IPS-18a (cell line): ENCODE measurements around the gene KCNJ4.
"Not testable (repeated sequence)": the region's sequence is repeated elsewhere in the genome, so short reads cannot be mapped to it uniquely, and the experiment has no call there.

Source experiments
- H3K27ac ChIP-seq: one replicate; pipeline ENCODE4 v1.5.1; 2013; ENCODE audit warnings: low read length
- H3K27me3 ChIP-seq: one replicate; pipeline ENCODE4 v1.6.1; 2013; ENCODE audit warnings: mild to moderate bottlenecking, low read length; ENCODE audit not compliant: control insufficient read depth, insufficient read depth
- H3K36me3 ChIP-seq: one replicate; pipeline ENCODE4 v1.6.1; 2013; ENCODE audit warnings: low read depth, low read length; ENCODE audit not compliant: control insufficient read depth
- H3K4me1 ChIP-seq: one replicate; pipeline ENCODE4 v1.6.1; 2013; ENCODE audit warnings: low read depth, low read length; ENCODE audit not compliant: control insufficient read depth
- H3K4me3 ChIP-seq: one replicate; pipeline ENCODE4 v1.5.1; 2013; ENCODE audit warnings: low read length
- H3K9ac ChIP-seq: one replicate; pipeline ENCODE4 v1.6.1; 2013; ENCODE audit warnings: mild to moderate bottlenecking, low read length, moderate library complexity
- H3K9me3 ChIP-seq: one replicate; pipeline ENCODE4 v1.6.1; 2013; ENCODE audit warnings: low read depth, low read length; ENCODE audit not compliant: control insufficient read depth

Gene KCNJ4

GRCh38 chr22:38487946-38488345 is 32.9 kb upstream of the KCNJ4 start:
- Histone ChIP-seq H3K9ac (no peak overlapping the region), H3K4me1 (peaks cover 5% of the 10 kb centered on the region), H3K27me3 (no peaks in the 10 kb centered on the region), H3K4me3 (no peak overlapping the region), H3K9me3 (no peaks in the 10 kb centered on the region), H3K27ac (no peak overlapping the region), H3K36me3 (peaks cover 99% of the 10 kb centered on the region)

- Histone ChIP-seq H3K36me3 (peaks cover 98% of the 10 kb centered on the region), H3K27ac (no peak overlapping the region), H3K9ac (no peak overlapping the region), H3K4me1 (peaks cover 5% of the 10 kb centered on the region), H3K4me3 (no peak overlapping the region), H3K27me3 (no peaks in the 10 kb centered on the region), H3K9me3 (no peaks in the 10 kb centered on the region)
Observed at GRCh38 chr22:38485783-38486182, 30.8 kb upstream of the KCNJ4 start.

- Histone ChIP-seq H3K27me3 (no peaks in the 10 kb centered on the region), H3K4me1 (no peaks in the 10 kb centered on the region), H3K4me3 (no peak overlapping the region), H3K9me3 (no peaks in the 10 kb centered on the region), H3K36me3 (peaks cover 82% of the 10 kb centered on the region), H3K9ac (no peak overlapping the region), H3K27ac (no peak overlapping the region)
Observed at GRCh38 chr22:38484244-38484643, 29.2 kb upstream of the KCNJ4 start.

DNA sequence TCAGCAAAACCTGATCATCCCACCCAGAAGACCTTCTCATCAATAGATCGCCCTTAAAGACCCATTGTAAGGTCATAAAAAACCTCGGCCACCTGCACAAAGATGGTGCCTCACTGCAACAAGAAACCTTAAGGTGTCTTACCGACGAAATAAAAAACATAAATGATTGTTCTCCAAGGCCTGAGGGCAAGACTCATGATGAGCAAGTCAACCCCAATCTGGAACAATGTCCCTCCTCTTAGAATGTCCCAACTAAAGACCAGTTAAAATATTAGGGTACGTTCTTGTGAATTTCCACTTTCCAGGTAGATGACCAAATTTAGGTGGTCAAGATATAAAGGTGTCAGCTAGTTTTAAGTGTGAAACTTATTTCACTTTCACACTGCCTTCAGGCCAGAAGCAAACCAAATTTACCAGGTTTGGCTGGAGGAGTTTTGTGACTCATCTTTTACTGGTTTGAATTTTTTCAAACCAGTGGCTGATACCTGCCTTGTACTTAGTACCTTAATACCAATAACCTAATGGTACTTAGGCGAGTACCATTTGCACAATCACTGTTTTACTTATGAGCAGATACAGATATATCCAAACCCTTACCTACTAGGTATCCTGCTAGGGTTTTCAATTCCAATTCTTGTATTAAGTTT is 27.8 kb upstream of the KCNJ4 start:
- Histone ChIP-seq H3K4me3 (no peak overlapping the region), H3K9me3 (no peaks in the 10 kb centered on the region), H3K36me3 (peaks cover 68% of the 10 kb centered on the region), H3K9ac (no peak overlapping the region), H3K4me1 (no peaks in the 10 kb centered on the region), H3K27ac (no peak overlapping the region), H3K27me3 (no peaks in the 10 kb centered on the region)

DNA sequence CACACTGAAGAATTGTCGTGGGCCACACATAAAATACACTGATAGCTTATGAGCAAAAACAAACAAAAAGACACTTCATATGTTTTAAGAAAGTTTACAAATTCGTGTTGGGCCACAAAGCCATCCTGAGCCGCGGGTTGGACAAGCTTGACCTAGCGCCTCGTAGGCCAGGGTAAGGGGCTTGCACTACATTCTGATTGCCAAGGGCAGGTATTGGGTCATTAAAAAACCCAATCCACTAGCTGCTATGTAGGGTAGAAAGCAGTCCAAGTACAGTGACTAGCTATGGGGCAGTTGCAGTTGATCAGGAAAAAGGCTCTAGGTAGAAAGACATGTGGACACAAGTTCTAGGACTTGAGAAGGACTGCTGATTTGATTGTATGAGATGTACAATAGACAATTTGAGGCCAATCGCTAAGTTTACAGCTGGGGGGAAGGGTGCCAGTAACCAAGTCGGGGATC is 26.9 kb upstream of the KCNJ4 start:
- peaks cover 59% of the 10 kb centered on the region for H3K36me3 ChIP-seq
- no peak overlapping the region for H3K27ac ChIP-seq
- H3K9me3 ChIP-seq: no peaks in the 10 kb centered on the region
- no peak overlapping the region for H3K4me3 ChIP-seq
- no peaks in the 10 kb centered on the region for H3K27me3 ChIP-seq
- H3K4me1 ChIP-seq: no peaks in the 10 kb centered on the region
- H3K9ac ChIP-seq: no peak overlapping the region

GRCh38 chr22:38481162-38481870 is 26.3 kb upstream of the KCNJ4 start:
- no peak overlapping the region for H3K27ac ChIP-seq

DNA sequence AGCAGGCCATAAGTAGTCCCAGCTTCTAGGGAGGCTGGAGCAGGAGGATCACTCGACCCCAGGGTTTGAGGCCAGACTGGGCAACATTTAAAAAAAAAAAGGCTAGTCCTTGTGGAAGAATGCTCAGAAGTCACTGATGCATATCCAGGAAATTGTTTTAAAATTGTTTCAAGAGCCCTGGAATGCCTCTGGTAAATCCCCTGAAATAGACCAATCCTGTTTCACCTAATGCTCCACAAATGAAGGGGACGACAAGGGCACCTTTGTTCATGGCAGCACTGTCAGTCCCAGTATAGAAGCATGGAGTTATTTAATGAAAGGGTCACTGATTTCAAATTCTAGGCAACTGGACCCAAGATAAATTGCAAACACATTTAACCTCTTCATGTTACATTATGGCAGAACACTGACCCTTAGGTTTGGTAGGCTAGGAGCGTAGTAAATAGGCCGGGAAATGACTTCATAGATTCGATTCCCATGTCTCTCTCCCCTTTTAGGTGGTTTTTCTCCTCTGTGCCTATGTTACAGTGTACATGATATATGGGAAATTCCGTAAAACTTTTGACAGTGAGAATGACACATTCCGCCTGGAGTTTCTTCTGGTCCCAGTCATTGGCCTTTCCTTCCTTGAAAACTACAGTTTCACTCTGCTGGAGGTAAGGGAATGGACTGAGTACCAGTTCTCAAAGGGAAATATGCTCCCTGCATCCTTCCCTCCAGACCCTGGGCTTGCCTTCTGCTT is 24.3 kb upstream of the KCNJ4 start:
- no peak overlapping the region for H3K4me3 ChIP-seq
- no peaks in the 10 kb centered on the region for H3K27me3 ChIP-seq
- no peak overlapping the region for H3K9ac ChIP-seq
- H3K9me3 ChIP-seq: no peaks in the 10 kb centered on the region
- no peaks in the 10 kb centered on the region for H3K4me1 ChIP-seq
- H3K36me3 ChIP-seq: peaks cover 34% of the 10 kb centered on the region
- H3K27ac ChIP-seq: no peak overlapping the region

More at GRCh38 chr22:38481162-38481870, 26.3 kb upstream of the KCNJ4 start:
- Histone ChIP-seq H3K9me3 (no peaks in the 10 kb centered on the region), H3K27me3 (no peaks in the 10 kb centered on the region), H3K4me3 (no peak overlapping the region), H3K36me3 (peaks cover 53% of the 10 kb centered on the region), H3K9ac (no peak overlapping the region), H3K4me1 (no peaks in the 10 kb centered on the region)

DNA sequence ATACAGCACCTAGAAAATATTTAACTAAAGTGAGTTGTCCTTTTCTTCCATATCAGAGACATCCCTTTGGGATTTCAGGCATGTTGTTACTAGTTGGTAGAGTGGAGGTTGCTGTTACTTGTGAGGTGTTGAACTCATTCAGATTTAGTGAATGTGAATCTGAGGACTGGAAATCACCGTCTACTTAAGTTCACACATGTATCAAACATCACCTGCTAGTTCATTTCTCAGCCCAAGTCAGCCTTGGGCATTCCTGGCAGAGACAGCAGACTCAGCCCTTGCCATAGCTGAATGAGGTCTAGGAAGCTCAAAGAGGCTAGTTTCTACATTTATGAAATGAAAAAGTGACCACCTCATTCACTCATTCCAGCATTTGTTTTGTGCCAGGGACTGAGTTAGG is 22.6 kb upstream of the KCNJ4 start:
- no peak overlapping the region for H3K9ac ChIP-seq
- H3K9me3 ChIP-seq: no peaks in the 10 kb centered on the region

DNA sequence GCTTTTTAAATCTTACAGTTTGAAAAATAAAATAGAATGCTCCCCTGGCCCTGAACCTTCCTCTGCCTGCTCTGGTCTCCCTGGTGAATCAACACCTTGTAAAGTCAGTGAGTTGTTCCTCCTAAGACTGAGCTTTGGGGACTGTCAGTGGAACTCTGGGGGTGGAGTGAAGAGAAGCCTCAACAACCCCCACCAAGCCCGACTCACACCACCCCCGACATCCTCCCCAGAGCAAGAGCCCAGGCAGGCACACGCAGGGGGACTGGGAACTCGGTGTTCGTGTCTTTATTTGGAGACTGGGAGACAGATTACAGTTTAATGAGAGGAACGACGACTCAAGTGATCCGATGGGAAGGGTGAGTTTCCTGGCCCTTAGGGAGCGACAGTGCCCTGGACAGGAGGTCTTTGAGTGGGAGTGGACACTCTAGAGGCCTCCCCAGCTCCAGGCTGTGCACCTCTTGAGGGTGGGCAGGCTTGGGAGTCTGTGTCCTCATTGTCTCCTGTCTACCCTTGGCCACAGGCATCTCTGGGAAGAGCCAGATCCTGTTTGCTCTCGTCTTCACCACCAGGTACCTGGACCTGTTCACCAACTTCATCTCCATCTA is 19.1 kb upstream of the KCNJ4 start:
- H3K4me1 ChIP-seq: no peaks in the 10 kb centered on the region
- H3K36me3 ChIP-seq: no peaks in the 10 kb centered on the region
- H3K9me3 ChIP-seq: no peaks in the 10 kb centered on the region
- H3K27me3 ChIP-seq: peaks cover 2% of the 10 kb centered on the region
- H3K9ac ChIP-seq: no peak overlapping the region
- no peak overlapping the region for H3K27ac ChIP-seq
- no peak overlapping the region for H3K4me3 ChIP-seq

More for the DNA sequence above, 22.6 kb upstream of the KCNJ4 start:
- no peaks in the 10 kb centered on the region for H3K4me1 ChIP-seq
- peaks cover 17% of the 10 kb centered on the region for H3K36me3 ChIP-seq
- no peak overlapping the region for H3K4me3 ChIP-seq
- H3K27ac ChIP-seq: no peak overlapping the region
- H3K27me3 ChIP-seq: no peaks in the 10 kb centered on the region

DNA sequence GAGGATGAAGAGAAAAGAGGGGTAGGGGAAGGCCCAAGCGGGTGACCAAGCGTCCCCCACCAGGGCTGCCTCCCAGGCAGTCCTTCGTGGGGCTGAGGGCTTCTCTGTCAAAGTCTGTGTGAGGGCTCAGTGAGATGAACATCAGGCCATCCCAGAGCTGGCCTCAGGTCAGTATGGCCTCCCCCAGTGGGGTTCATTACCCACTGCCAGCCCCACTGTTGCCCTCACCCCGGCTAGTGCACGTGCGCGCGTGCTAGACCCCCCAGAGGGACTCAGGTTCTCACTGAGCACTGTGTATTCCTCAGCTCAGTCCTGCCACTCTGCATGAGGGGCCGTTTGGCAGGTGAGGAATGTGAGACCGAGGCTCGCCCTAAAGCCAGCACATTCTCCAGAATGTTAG is 16.2 kb upstream of the KCNJ4 start:
- no peak overlapping the region for H3K9ac ChIP-seq
- H3K4me1 ChIP-seq: no peaks in the 10 kb centered on the region
- no peaks in the 10 kb centered on the region for H3K9me3 ChIP-seq
- H3K4me3 ChIP-seq: no peak overlapping the region
- H3K36me3 ChIP-seq: no peaks in the 10 kb centered on the region
- H3K27me3 ChIP-seq: peaks cover 30% of the 10 kb centered on the region
- no peak overlapping the region for H3K27ac ChIP-seq

DNA sequence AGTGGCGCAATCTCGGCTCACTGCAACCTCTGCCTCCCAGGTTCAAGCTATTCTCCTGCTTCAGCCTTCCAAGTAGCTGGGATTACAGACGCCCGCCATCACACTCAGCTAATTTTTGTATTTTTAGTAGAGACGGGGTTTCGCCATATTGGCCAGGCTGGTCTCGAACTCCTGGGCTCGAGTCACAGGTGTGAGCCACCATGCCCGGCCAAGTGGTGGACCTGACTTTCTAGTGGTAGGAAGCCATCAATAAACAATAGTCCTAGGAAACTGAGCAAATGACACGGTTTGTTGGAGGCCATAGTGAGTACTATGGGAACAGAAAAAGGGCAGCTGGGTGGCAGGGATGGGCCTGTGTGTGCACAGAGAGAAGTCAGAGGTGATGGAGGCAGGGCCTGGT is 15.2 kb upstream of the KCNJ4 start:
- H3K27ac ChIP-seq, H3K9ac ChIP-seq, H3K4me1 ChIP-seq, H3K9me3 ChIP-seq, H3K36me3 ChIP-seq, H3K4me3 ChIP-seq: not testable (repeated sequence)
- peaks cover 39% of the 10 kb centered on the region for H3K27me3 ChIP-seq
